Endothelial cell of umbilical vein (primary cell): ENCODE results near the gene DIO3.

Experiments used
- EZH2 ChIP-seq: IDR thresholded peaks from 2 replicates; pipeline ENCODE4 v1.6.1; 2012; ENCODE audit warnings: borderline replicate concordance, low read depth, mild to moderate bottlenecking, moderate library complexity, low read length, inconsistent platforms; ENCODE audit not compliant: severe bottlenecking
- MYC ChIP-seq: IDR thresholded peaks from one replicate; pipeline ENCODE4 v1.6.1; 2011; ENCODE audit warnings: mild to moderate bottlenecking, low read depth, low read length
- POLR2A ChIP-seq: IDR thresholded peaks from 2 replicates; pipeline ENCODE4 v1.6.1; 2012; ENCODE audit warnings: low read depth, mild to moderate bottlenecking, control low read depth, low read length
- POLR2AphosphoS5 ChIP-seq: IDR thresholded peaks from 2 replicates; pipeline ENCODE4 v1.6.1; 2012; ENCODE audit warnings: low read depth, mild to moderate bottlenecking, control low read depth, low read length, moderate library complexity; ENCODE audit not compliant: insufficient read depth
- TF ChIP-seq, protein P1 (sequence below), 2 donors: IDR thresholded peaks; 1 replicate in 1 of 2; 2 replicates in 1 of 2; pipeline ENCODE4 v1.5.1; 2011; ENCODE audit warnings: low read length in 2 of 2, mild to moderate bottlenecking in 2 of 2, moderate library complexity in 2 of 2, control low read depth in 1 of 2, inconsistent platforms in 1 of 2, low read depth in 1 of 2; ENCODE audit not compliant: insufficient read depth in 1 of 2; ENCODE audit errors: extremely low read depth in 1 of 2
- TF ChIP-seq, protein P2 (sequence below): IDR thresholded peaks from 2 replicates; pipeline ENCODE4 v1.6.1; 2011; ENCODE audit not compliant: insufficient read depth, insufficient read length

DNA sequence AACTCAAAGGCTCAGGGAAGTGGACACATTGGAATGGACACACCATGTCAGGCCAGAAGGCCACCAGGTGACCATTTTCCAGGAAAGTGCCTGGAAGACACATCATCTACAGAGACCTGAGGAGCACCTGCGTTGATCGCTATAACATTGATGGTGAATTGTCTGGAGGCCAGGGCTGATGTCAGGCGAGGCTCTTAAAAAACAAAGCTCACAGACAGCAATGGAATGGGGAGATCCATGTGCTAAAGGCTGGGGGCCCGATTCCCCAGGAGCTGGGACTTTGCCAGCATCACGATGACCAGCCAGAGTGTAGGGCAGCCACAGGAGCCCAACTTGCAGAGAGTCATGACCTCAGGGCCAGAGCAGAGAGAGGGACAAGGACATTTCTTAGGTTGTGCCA lies 30.3 kb downstream of the DIO3 start:
- TF ChIP-seq, protein P1, sequence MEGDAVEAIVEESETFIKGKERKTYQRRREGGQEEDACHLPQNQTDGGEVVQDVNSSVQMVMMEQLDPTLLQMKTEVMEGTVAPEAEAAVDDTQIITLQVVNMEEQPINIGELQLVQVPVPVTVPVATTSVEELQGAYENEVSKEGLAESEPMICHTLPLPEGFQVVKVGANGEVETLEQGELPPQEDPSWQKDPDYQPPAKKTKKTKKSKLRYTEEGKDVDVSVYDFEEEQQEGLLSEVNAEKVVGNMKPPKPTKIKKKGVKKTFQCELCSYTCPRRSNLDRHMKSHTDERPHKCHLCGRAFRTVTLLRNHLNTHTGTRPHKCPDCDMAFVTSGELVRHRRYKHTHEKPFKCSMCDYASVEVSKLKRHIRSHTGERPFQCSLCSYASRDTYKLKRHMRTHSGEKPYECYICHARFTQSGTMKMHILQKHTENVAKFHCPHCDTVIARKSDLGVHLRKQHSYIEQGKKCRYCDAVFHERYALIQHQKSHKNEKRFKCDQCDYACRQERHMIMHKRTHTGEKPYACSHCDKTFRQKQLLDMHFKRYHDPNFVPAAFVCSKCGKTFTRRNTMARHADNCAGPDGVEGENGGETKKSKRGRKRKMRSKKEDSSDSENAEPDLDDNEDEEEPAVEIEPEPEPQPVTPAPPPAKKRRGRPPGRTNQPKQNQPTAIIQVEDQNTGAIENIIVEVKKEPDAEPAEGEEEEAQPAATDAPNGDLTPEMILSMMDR (IDR thresholded peaks at IDR 0.05; ENCODE audit: extremely low read depth in 1 of 2, insufficient read depth in 1 of 2, low read depth in 1 of 2, low read length in 2 of 2) = no peak
- TF ChIP-seq, protein P2, sequence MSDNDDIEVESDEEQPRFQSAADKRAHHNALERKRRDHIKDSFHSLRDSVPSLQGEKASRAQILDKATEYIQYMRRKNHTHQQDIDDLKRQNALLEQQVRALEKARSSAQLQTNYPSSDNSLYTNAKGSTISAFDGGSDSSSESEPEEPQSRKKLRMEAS = no peak
- TF ChIP-seq POLR2A (no peak), EZH2 (no peak), POLR2AphosphoS5 (no peak), MYC (no peak)
